GM18870 (cell line): ENCODE results near the gene TMPRSS13.

Experiments
- ATAC-seq: cut with Tn5 transposase; IDR thresholded peaks from one replicate; pipeline ENCODE4 v1.9.1; 2021; ENCODE audit warnings: moderate library complexity; ENCODE audit not compliant: unreplicated experiment

The TMPRSS13 gene

GRCh38 chr11:117857734-117858414 lies 71.3 kb downstream of the TMPRSS13 start:
- ATAC-seq: no peak

- no peak for ATAC-seq
Measured at GRCh38 chr11:117855912-117856651, 73.1 kb downstream of the TMPRSS13 start.

GRCh38 chr11:117855186-117855845 lies 73.9 kb downstream of the TMPRSS13 start:
- ATAC-seq: no peak

- ATAC-seq: no peak
Measured at GRCh38 chr11:117852309-117852708, 76.9 kb downstream of the TMPRSS13 start.

- no peak for ATAC-seq
Measured at GRCh38 chr11:117851852-117852251, 77.3 kb downstream of the TMPRSS13 start.

- no peak for ATAC-seq
Measured at GRCh38 chr11:117851106-117851505, 78.1 kb downstream of the TMPRSS13 start.
